ENCODE results near the gene ZNF22.

ZNF22 gene

GRCh38 chr10:45015590-45015989 is 14.9 kb downstream of the ZNF22 start:
- DNase-seq (ENCODE audit: low spot score) = no peak

- DNase-seq (ENCODE audit: low spot score) = no peak
Observed at GRCh38 chr10:45023426-45023825, 22.7 kb downstream of the ZNF22 start.

- no peak for DNase-seq (ENCODE audit: low spot score)
Observed at GRCh38 chr10:45034301-45034700, 33.6 kb downstream of the ZNF22 start.

- DNase-seq (ENCODE audit: low spot score) = no peak
Observed at GRCh38 chr10:45035673-45036072, 35.0 kb downstream of the ZNF22 start.

DNA sequence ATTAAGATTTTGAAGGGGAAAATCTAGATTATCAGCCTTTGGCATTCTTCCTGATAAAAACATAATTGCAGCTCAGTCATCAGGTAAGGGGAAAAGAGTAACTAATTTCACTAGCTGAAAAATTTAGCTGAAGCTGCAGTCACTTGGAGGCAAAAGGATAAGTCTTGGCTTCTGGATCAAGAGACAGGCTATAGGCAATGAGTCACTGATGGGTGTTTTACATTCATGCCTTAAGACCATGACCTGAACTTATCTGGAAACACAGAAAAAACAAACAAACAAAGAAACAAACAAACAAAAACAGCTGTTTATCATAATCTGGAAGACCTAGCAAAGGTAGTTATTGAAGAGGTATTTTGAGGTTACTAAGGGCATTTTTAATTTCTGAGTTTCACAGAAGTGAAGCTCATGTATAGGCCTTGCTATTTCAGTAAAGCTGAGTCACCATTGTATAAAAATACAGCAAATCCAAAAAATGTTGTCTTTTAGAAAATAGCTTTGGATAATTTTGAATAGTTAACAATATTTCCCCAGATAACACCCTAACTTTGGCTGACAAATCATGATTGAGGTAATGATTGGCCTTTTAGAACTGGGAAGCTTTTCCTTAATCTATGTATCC is 40.3 kb downstream of the ZNF22 start:
- DNase-seq (ENCODE audit: low spot score) = no peak

GRCh38 chr10:45044290-45044689 is 43.6 kb downstream of the ZNF22 start:
- DNase-seq (ENCODE audit: low spot score) = no peak

GRCh38 chr10:45050551-45051235 is 50.0 kb downstream of the ZNF22 start:
- no peak for DNase-seq (ENCODE audit: low spot score)

DNA sequence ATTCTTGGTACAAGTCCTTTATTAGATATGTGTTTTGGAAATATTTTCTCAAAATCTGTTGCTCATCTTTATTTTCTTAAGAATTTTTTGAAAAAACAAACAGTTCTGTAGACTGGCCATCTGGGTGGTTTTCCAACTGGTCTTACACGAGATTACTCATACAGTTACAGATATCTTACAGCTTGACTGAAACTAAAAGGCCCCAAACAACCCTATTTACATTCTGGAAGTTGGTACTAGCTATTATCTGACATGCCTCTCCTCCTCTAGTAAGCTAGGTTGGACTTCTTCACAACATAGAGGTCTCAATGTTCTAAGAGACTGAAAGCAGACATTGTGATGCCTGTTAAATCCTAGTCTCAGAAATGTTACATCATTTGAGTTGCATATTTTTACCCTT is 52.0 kb downstream of the ZNF22 start:
- DNase-seq (ENCODE audit: low spot score) = no peak

- no peak for DNase-seq (ENCODE audit: low spot score)
Observed at GRCh38 chr10:45053569-45054100, 52.9 kb downstream of the ZNF22 start.

All from D341Med (cell line).